NCI-H1694 treated with DMSO at 0.1 percent for 48 hours (cell line): ENCODE data around the gene VWA3B.

Experiments used
- DNase-seq: peaks from one replicate; lab custom pipeline; 2025; lab: John Stamatoyannopoulos, UW

The VWA3B gene

DNA sequence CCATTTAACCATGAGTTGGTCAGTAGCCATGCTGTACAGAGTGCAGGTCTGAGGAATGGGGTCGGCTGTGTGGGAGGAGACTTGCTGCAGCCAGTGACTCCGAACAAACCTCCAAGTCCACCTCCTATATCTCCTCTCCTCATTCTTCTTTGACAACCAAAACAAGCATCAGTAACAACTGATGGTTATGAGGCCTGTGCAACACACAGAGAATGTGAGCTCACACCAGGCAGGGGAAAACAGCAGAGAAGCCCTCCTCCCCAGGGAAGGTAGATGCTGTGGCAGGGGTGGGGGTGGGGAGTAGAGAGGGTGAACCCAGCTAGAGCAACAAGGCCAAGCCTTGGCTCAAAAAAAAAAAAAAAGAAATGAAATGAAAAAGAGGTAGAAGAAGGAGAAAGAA lies 247.0 kb downstream of the VWA3B start:
- no peak for DNase-seq

DNA sequence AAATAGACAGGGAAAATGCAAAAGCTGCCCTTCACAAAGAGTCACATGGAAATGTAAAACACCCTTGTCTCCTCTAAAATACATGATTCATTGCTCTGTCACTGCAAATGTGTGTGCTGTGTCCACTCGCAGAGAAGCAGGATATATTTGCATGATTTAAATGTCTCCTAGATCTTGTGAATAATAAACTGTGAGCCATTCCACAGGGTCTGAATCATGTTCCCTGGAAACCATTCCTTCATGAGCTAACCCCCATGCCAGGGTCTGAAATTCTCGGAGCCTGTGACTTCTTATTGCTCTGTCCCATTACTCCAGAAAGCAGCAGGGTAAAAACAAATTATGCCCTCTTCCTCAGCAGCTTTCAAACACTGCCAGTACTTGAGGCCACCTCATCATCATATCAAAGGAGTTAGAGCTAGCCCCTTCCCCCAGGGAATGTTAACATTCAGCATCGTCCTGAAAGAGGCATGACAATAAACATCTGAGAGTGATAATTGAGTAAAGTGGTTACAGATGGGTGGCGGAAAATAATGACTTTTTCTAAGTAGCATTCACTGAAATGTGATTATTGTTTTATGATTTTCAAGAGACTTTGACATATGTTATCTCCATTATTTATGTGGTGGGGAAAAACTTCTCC lies 247.6 kb downstream of the VWA3B start:
- DNase-seq, result no peak

GRCh38 chr2:98335271-98335670 lies 248.3 kb downstream of the VWA3B start:
- DNase-seq, result no peak

DNA sequence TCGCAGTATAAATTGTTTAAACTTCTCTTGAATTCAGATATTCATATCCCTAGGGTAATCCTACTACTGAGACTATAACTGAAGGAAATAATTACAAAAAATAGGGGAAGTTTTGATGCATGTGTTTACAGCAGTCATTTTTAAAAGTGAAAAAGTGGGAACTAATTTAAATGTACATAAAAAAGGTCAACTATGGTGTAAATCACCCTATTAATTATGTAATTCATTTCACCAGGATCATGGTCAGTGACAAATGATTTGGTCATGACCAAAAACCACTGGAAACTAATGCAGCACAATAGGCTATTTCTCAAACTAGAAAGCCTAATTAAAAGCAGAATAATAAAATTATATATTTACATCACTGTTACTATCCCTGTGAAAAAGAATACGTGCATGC lies 254.3 kb downstream of the VWA3B start:
- DNase-seq, result no peak

GRCh38 chr2:98343285-98343684 lies 256.3 kb downstream of the VWA3B start:
- DNase-seq, result no peak

- DNase-seq, result no peak
These were observed 259.6 kb downstream of the VWA3B start, which contains the start of gene CNGA3 for GRCh38 chr2:98346311-98347236. Gene CNGA3, plus strand, starts transcription at chr2:98346456. Its CDS starts 23,520 bp downstream, at chr2:98369976.

DNA sequence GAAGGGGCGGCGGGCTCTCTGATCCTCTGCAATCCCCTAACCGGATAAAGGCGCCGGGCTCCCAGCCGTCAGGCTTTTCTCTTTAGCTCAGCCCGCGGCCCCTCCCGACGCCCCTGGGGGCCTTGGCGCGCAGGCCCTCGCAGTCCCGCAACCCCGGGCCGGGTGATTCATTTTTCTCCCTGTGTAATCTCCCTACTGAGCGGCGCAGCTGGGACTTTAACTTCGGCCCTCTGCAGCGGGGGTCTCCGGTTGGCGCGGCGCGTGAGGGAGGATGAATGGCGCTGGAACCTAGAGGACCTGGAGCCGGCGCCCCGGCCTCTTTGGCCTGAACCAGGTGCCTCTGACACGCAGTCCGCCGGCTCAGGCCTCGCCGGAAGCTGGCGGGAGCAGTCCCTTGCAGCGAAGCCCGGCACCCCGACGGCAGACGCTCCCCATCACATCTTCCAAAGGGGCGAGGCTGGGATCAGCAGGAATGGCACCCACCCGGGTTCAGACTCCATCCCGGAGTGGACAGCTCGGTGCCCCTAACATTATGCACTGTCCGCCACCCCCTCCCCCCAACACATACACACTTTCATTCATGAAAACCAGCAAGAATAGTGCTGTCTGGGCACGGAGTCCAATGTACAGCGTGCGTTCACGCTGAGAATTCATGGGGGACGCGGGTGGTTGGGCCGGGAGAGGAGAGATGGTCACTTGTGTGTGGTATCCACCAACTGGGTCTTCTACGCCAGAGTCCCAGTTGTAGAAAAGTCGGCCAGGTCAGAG lies 260.5 kb downstream of the VWA3B start:
- DNase-seq, result no peak

GRCh38 chr2:98348066-98348561 lies 261.1 kb downstream of the VWA3B start:
- DNase-seq, result peak; percentile 53

GRCh38 chr2:98350411-98350810 lies 263.4 kb downstream of the VWA3B start:
- no peak for DNase-seq

DNA sequence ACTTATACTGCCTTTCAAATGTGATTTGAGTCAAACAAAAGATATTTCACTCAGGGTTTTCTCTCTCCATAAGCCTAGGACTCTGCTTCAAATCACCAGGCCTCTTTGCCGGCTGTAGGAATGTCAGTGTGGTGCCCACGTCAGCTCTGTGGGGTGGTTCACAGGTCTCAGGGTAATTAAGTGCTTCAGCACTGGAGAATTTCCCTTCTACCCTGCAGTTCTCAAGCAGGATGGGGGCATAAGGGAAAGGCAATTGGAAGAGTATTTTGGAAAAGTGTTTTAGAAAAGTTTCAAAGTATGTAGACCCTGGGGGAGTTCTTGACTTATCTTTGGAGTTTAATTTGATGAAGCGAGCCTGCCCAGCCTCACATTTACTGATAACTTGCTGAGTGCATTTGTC lies 268.9 kb downstream of the VWA3B start:
- DNase-seq, result no peak

DNA sequence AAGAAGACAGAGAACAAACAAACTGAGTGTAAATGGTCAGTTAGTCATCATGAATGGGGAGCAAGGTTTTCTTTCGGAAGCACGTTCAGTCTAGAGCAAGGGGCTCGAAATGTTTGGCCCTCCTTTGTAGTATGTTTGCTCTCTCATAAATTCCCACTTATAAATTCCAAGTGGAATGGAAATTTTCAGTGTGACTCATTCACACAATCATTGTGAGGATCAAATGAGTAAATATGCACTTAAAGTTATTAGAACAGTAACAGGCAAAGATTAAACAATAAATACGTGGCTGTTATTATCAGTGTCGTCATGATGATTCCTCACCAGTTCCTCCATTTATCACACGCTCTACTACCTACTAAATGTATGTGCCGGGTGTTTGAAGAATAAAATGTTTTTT lies 269.8 kb downstream of the VWA3B start:
- no peak for DNase-seq

DNA sequence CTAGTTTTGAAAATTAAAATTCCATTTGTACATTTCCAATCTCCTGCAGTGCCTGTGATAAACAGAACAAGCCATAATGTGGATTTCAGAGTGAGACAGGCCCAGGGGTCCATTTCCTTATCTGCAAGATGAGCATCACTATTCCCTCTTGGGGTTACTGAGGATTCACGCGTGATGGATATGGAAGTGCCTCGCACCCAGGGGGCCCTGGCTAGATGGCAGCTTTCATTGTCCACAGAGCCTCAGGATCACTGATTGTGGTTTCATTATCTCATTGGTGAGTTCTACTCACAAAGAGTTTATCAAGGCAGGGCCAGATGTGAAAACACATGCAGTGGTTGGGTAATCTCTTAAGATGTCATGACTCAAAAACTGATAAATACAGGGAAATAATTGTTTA lies 270.9 kb downstream of the VWA3B start:
- no peak for DNase-seq

- DNase-seq, result no peak
These were observed 273.0 kb downstream of the VWA3B start for GRCh38 chr2:98359986-98360385.
